GM18499 (cell line): ENCODE data around the gene ARMC8.

Experiments
- ATAC-seq: cut with Tn5 transposase; IDR thresholded peaks from one replicate; pipeline ENCODE4 v1.9.1; 2021; ENCODE audit warnings: moderate number of reproducible peaks; ENCODE audit not compliant: insufficient read depth, unreplicated experiment

Gene ARMC8

GRCh38 chr3:138338811-138339210 is 151.7 kb downstream of the ARMC8 start:
- ATAC-seq, result no peak

GRCh38 chr3:138340511-138340910 is 153.4 kb downstream of the ARMC8 start:
- ATAC-seq, result no peak

DNA sequence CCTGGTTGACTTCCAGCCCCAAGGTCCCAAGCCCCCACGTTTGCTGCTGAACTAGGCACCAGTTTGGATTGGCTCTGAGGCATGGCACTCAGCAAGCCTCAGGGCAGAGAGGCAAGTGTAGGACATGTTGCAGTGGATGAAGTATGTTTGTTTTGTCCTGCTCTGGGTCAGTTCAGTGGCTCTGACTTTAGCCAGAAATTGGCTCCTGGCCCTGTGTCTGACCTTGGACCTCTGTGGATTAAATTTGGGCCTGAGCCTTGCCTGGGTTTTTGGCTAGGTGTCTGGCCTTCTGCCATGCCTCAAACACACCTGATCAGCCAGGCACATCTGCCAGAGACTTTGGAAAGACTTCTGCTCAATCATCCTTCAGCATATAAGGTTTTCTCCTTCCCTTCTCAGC is 157.7 kb downstream of the ARMC8 start:
- no peak for ATAC-seq
